Peyer's patch (tissue), 4 donors: Measurements from ENCODE around the gene H6PD.

Experiments used
- CTCF ChIP-seq, 6 experiments: fragments of 450-650 bp in 4 of 6; fragments of 200-600 bp in 2 of 6; sonication (generic) in 1 of 6; IDR thresholded peaks; one replicate each; pipeline ENCODE4 v1.5.1; 2017 to 2019; ENCODE audit warnings: antibody characterized with exemption in 6 of 6, mild to moderate bottlenecking in 3 of 6, moderate library complexity in 1 of 6
- POLR2A ChIP-seq, 2 donors: fragments of 450-650 bp; IDR thresholded peaks; one replicate each; pipeline ENCODE4 v1.5.1; 2017; ENCODE audit warnings: antibody characterized with exemption in 2 of 2, mild to moderate bottlenecking in 2 of 2, moderate library complexity in 2 of 2

DNA sequence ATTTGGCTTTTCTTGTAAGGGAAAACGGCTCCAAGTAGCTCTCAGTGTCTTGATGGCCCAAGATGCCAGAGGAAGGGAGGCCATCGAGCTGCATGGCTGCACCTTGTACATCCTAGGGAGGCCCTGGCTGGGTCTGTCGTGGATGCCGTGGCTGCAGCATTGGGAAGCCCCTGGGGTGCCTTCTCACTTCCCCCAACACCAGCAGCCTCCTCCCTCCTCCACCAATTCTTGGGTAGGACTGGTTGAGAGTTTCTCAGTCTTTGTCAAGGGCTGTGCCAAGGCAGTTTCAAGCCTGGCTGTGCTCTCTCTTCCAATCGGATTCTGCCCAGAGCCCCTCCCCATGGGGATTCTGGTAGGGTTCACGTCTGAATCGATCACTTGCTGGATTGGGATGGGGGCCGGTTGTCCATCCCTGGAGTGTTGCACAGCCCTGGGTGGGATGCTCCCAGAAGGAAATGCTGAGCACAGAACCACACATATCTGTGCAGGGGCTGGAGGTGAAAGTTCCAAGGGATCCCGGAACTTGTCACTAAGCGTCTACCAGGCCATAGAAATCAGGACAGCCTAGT is 44.1 kb downstream of the H6PD start:
- TF ChIP-seq POLR2A (IDR thresholded peaks at IDR 0.05), result no peak
- no peak for TF ChIP-seq CTCF (IDR thresholded peaks at IDR 0.05)
